Middle frontal gyrus (tissue), 1 donor: Measurements from ENCODE around the gene INTS12.
"Not testable (repeated sequence)": the region's sequence is repeated elsewhere in the genome, so short reads cannot be mapped to it uniquely, and the experiment has no call there.

ENCODE experiments used
- DNase-seq: peaks from one replicate; pipeline ENCODE4 v3.0.0-alpha.2; 2015; ENCODE audit warnings: low spot score; ENCODE audit errors: extremely low spot score

The INTS12 gene

GRCh38 chr4:105708181-105709080, at the start of gene INTS12, which contains the start of gene GSTCD:
TSS of gene INTS12 (minus strand) at chr4:105708689. CDS start at chr4:105700005, 8,684 bp downstream.
TSS of gene GSTCD (plus strand) at chr4:105708784. CDS start at chr4:105717614, 8,830 bp downstream.
- peak; percentile 83 for DNase-seq

GRCh38 chr4:105755375-105755774, 46.9 kb upstream of the INTS12 start:
- DNase-seq: no peak

DNA sequence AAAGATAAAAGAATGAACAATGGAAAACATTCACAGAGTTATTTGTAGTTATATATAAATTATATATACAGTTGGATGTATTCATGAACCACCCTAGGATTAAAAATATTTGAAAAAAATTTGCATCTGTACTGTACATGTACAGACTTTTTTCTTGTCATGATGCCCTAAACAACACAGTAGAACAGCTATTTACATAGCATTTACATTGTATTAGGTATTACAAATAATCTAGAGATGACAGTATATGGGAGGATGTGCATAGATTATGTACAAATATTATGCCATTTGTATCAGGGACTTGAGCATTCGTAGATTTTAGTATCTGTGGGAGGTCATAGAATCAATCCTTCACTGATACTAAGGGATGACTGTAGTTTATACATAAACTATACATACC, 44.9 kb upstream of the INTS12 start:
- no peak for DNase-seq

DNA sequence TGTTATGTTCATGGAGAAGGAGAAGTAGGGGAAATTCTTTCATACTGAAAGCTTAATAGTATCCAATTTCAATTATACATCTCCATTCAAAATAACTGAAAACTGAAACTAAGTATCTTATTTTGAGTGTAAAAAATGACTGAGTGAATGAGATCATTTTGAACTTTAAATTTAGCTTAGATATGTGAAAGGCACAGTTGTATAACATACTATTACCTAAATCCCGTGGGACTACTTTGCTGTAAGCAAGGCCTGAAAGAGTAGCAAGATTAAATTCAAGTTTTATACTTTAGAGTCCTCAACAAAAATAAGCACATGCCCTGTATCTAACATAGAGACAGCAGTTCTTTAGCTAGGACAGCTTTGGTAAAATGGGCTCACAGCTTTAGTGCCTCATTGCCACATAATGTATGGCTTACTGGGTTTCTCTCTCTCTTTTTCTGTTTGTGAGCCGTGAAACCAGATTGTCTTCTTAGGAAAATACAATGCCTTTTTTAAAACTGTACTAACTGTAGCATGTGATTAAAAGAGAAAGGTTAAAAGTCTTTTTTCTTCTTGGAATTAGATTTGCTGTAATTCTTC, 43.3 kb upstream of the INTS12 start:
- no peak for DNase-seq

- DNase-seq: no peak
These were observed 39.7 kb upstream of the INTS12 start for GRCh38 chr4:105748222-105748621.

DNA sequence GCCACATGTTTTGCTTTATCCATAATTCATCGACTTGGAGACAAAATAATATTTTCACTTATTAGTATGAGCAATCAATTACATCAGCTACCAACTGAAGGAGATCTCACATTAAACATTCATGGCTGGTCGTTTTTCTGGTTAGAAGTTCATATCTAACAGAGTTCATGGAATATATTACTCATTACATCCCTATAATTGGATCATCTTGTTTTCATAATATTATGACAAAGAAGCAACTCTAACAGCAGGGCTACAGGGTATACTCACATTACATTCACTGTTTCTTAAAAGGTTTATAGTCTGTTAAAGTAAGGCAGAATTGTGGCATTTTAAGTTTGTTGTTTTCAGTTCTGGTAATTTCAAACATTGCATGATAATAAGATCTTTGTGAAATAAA, 33.1 kb upstream of the INTS12 start:
- no peak for DNase-seq

- not testable (repeated sequence) for DNase-seq
These were observed 26.7 kb upstream of the INTS12 start for GRCh38 chr4:105735217-105735616.

DNA sequence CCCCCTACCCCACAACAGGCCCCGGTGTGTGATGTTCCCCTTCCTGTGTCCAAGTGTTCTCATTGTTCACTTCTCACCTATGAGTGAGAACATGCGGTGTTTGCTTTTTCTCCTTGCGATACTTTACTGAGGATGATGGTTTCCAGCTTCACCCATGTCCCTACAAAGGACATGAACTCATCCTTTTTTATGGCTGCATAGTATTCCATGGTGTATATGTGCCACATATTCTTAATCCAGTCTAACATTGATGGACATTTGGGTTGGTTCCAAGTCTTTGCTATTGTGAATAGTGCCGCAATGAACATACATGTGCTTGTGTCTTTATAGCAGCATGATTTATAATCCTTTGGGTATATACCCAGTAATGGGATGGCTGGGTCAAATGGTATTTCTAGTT, 21.4 kb upstream of the INTS12 start:
- not testable (repeated sequence) for DNase-seq

GRCh38 chr4:105725623-105726022, 17.1 kb upstream of the INTS12 start:
- DNase-seq: no peak

- DNase-seq: no peak
These were observed 10.7 kb upstream of the INTS12 start for GRCh38 chr4:105719204-105719603.

GRCh38 chr4:105715692-105716278, 7.3 kb upstream of the INTS12 start:
- DNase-seq: peak; percentile 29

- no peak for DNase-seq
These were observed 6.4 kb upstream of the INTS12 start for GRCh38 chr4:105714932-105715331.

GRCh38 chr4:105714071-105714521, 5.6 kb upstream of the INTS12 start:
- no peak for DNase-seq

DNA sequence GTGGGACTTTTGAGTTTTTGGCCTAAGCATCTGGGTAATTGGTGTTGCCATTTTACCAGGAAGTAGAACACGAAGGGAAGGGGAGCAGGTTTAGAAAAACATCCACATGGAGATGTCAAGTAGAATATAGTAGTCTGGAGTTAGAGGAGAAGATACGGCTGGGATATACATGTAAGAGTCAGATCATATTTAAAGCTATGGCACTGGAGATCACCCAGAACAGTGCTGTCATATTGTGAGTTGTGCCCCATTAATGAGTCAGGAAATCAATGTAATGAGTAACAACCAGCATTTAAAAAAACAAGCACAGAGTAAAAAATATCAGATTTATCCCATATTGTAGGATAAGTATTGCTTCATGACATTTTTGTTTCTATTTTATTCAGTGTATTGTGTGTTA, 4.3 kb upstream of the INTS12 start:
- DNase-seq: no peak

GRCh38 chr4:105710678-105711077, 2.2 kb upstream of the INTS12 start:
- DNase-seq: no peak

DNA sequence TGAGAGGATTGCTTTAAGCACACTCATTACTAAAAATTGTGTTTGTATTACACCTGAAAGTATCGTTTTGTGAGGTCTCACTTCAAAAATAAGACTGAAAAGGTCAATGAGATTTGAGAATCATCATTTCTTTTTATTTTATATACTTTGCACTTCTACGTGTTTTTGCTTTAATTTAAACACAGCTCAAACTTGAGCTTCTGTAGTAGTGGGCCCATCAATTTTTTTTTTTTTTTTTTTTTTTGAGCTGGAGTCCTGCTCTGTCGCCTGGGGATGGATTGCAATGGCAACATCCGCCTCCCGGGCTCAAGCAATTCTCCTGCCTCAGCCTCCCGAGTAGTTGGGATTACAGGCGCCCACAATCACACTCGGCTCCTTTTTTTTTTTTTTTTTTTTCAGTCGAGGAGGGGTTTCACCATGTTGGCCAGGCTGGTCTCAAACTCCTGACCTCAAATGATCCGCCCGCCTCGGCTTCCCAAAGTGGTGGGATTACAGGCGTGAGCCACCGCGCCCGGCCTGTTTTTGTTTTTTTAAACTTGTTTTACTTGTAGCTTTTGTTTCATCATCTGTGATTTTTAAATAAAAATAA, 1.6 kb upstream of the INTS12 start:
- no peak for DNase-seq

- DNase-seq: no peak
These were observed 577 bp upstream of the INTS12 start for GRCh38 chr4:105709081-105709450.

GRCh38 chr4:105707782-105708180, 708 bp downstream of the INTS12 start:
- no peak for DNase-seq

GRCh38 chr4:105698607-105699006, 9.9 kb downstream of the INTS12 start:
- DNase-seq: no peak

- DNase-seq: not testable (repeated sequence)
These were observed 12.7 kb downstream of the INTS12 start for GRCh38 chr4:105695832-105696231.

DNA sequence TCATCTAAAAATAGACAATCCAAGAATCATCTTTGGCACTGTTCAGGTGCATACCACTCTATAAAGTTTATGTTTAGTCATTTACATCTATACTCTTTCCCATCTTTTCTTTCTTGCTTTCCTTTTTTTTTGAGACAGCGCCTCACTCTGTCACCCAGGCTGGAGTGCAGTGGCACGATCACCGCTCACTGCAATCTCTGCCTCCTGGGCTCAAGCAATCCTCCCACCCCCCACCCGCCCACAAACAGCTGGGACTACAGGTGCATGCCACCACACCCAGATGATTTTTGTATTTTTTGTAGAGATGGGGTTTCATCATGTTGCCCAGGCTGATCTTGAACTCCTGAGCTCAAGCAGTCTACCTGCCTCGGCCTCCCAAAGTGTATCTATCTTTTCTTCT, 13.7 kb downstream of the INTS12 start:
- DNase-seq: not testable (repeated sequence)

GRCh38 chr4:105686571-105686970, 21.9 kb downstream of the INTS12 start:
- DNase-seq: no peak
